Large intestine (tissue), 3 donors: ENCODE measurements around the gene MRPL38. TPM values are rescaled to one million over a fixed set of nuclear protein-coding genes. Genes with fewer than 3 reads are reported as not detected.
A peak's percentile ranks its signal among the peaks of the same experiment; 100 is the strongest.

Experiments used
- DNase-seq, 2 donors: peaks; one replicate each; pipeline versions ENCODE4 v3.0.0 to v3.0.0-alpha.2; 2013
- H3K27ac ChIP-seq: one replicate; pipeline ENCODE4 v1.5.1; 2013; ENCODE audit warnings: low read length
- H3K27me3 ChIP-seq: 2 replicates; pipeline ENCODE4 v1.6.1; 2013; ENCODE audit warnings: low read length; ENCODE audit not compliant: control insufficient read depth, insufficient read depth
- H3K36me3 ChIP-seq: 2 replicates; pipeline ENCODE4 v1.6.1; 2013; ENCODE audit warnings: low read length; ENCODE audit not compliant: control insufficient read depth, insufficient read depth
- H3K4me1 ChIP-seq: one replicate; pipeline ENCODE4 v1.6.1; 2013; ENCODE audit warnings: low read length; ENCODE audit not compliant: control insufficient read depth, insufficient read depth
- H3K4me3 ChIP-seq: one replicate; pipeline ENCODE4 v1.5.1; 2013; ENCODE audit warnings: low read length
- H3K9me3 ChIP-seq: one replicate; pipeline ENCODE4 v1.6.1; 2013; ENCODE audit warnings: mild to moderate bottlenecking, low read depth, low read length, moderate library complexity; ENCODE audit not compliant: control insufficient read depth
- WGBS: methylation state at CpG from one replicate; pipeline ENCODE4 v1.1.5; 2013; ENCODE audit warnings: low lambda C conversion rate; ENCODE audit not compliant: insufficient coverage; 5-methylcytosine and 5-hydroxymethylcytosine counted together
- polyA plus RNA-seq: library from polyadenylated mRNA; unstranded; fragments of 120-200 nt; gene quantifications from one replicate; pipeline ENCODE4 v1.2.1, GENCODE V29; 2013

Gene MRPL38
- polyA plus RNA-seq, 1 donor, result 62.1 TPM

- 83% methylated on average over 2 of the region's 14 CpGs for WGBS
- Histone ChIP-seq H3K36me3 (peaks cover 40% of the 10 kb centered on the region), H3K4me3 (no peak overlapping the region), H3K27ac (no peak overlapping the region), H3K9me3 (peaks cover 5% of the 10 kb centered on the region), H3K4me1 (no peaks in the 10 kb centered on the region), H3K27me3 (no peaks in the 10 kb centered on the region)
- DNase-seq, result no peak
Measured at GRCh38 chr17:75909051-75909811, 4.5 kb upstream of the MRPL38 start.

- no peaks in the 10 kb centered on the region for H3K27me3 ChIP-seq
- 20% methylated on average over 1 of the region's 6 CpGs for WGBS
- H3K9me3 ChIP-seq, result no peaks in the 10 kb centered on the region
- H3K4me3 ChIP-seq, result no peak overlapping the region
- H3K27ac ChIP-seq, result no peak overlapping the region
- H3K36me3 ChIP-seq, result peaks cover 31% of the 10 kb centered on the region
- no peak for DNase-seq
- no peaks in the 10 kb centered on the region for H3K4me1 ChIP-seq
Measured at GRCh38 chr17:75908201-75908600, 3.5 kb upstream of the MRPL38 start.

- Histone ChIP-seq H3K27me3 (no peaks in the 10 kb centered on the region), H3K4me1 (no peaks in the 10 kb centered on the region), H3K36me3 (peaks cover 32% of the 10 kb centered on the region), H3K27ac (no peak overlapping the region), H3K9me3 (no peaks in the 10 kb centered on the region), H3K4me3 (no peak overlapping the region)
- DNase-seq, result peak in 1 of 2 donors; percentile 39
- no CpG with 5 or more reads among the region's 10 CpGs for WGBS
Measured at GRCh38 chr17:75906143-75906884, 1.6 kb upstream of the MRPL38 start.

GRCh38 chr17:75902406-75902805 lies 2.3 kb downstream of the MRPL38 start:
- Histone ChIP-seq H3K4me1 (no peaks in the 10 kb centered on the region), H3K9me3 (no peaks in the 10 kb centered on the region), H3K27ac (no peak overlapping the region), H3K27me3 (no peaks in the 10 kb centered on the region), H3K4me3 (no peak overlapping the region), H3K36me3 (peaks cover 46% of the 10 kb centered on the region)
- WGBS, result no CpG with 5 or more reads among the region's 6 CpGs
- no peak for DNase-seq

- no CpG with 5 or more reads among the region's 18 CpGs for WGBS
Measured at GRCh38 chr17:75901727-75902126, 3.0 kb downstream of the MRPL38 start.

GRCh38 chr17:75900691-75901533 lies 3.8 kb downstream of the MRPL38 start:
- H3K36me3 ChIP-seq, result peaks cover 46% of the 10 kb centered on the region
- no CpG with 5 or more reads among the region's 13 CpGs for WGBS

More at GRCh38 chr17:75901727-75902126, 3.0 kb downstream of the MRPL38 start:
- Histone ChIP-seq H3K9me3 (no peaks in the 10 kb centered on the region), H3K27me3 (no peaks in the 10 kb centered on the region), H3K27ac (no peak overlapping the region), H3K4me3 (no peak overlapping the region), H3K4me1 (peaks cover 5% of the 10 kb centered on the region), H3K36me3 (peaks cover 46% of the 10 kb centered on the region)
- no peak for DNase-seq

GRCh38 chr17:75899767-75900468 lies 4.8 kb downstream of the MRPL38 start:
- WGBS, result no CpG with 5 or more reads among the region's 23 CpGs
- Histone ChIP-seq H3K4me3 (no peak overlapping the region), H3K36me3 (peaks cover 46% of the 10 kb centered on the region), H3K27ac (no peak overlapping the region), H3K27me3 (no peaks in the 10 kb centered on the region), H3K9me3 (no peaks in the 10 kb centered on the region), H3K4me1 (peaks cover 14% of the 10 kb centered on the region)
- no peak for DNase-seq

More at GRCh38 chr17:75900691-75901533, 3.8 kb downstream of the MRPL38 start:
- H3K4me3 ChIP-seq, result no peak overlapping the region
- DNase-seq, result no peak
- no peaks in the 10 kb centered on the region for H3K9me3 ChIP-seq
- H3K4me1 ChIP-seq, result peaks cover 5% of the 10 kb centered on the region
- no peaks in the 10 kb centered on the region for H3K27me3 ChIP-seq
- H3K27ac ChIP-seq, result no peak overlapping the region

GRCh38 chr17:75899353-75899752 lies 5.3 kb downstream of the MRPL38 start:
- Histone ChIP-seq H3K27me3 (no peaks in the 10 kb centered on the region), H3K4me1 (peaks cover 16% of the 10 kb centered on the region), H3K4me3 (no peak overlapping the region), H3K36me3 (peaks cover 46% of the 10 kb centered on the region), H3K27ac (no peak overlapping the region), H3K9me3 (no peaks in the 10 kb centered on the region)
- WGBS, result no CpG with 5 or more reads among the region's 13 CpGs
- DNase-seq, result no peak

- Histone ChIP-seq H3K9me3 (no peaks in the 10 kb centered on the region), H3K27ac (no peak overlapping the region), H3K4me3 (no peak overlapping the region), H3K27me3 (no peaks in the 10 kb centered on the region), H3K36me3 (peaks cover 46% of the 10 kb centered on the region), H3K4me1 (peaks cover 16% of the 10 kb centered on the region)
- no CpG with 5 or more reads among the region's 16 CpGs for WGBS
- no peak for DNase-seq
Measured at GRCh38 chr17:75898791-75899190, 5.9 kb downstream of the MRPL38 start.
